HepG2 (cell line): ENCODE measurements around the gene PXK. TPM values are rescaled to one million over a fixed set of nuclear protein-coding genes. Genes with fewer than 3 reads are reported as not detected.
A peak's percentile ranks its signal among the peaks of the same experiment; 100 is the strongest.

ENCODE experiments used
- CERS6 ChIP-seq: sonication (generic); formaldehyde crosslinking; IDR thresholded peaks from 2 replicates; pipeline ENCODE4 v1.5.0; 2020; ENCODE audit warnings: missing genetic modification reagents
- EP300 ChIP-seq, 3 experiments: sonication (generic) in 1 of 3; formaldehyde crosslinking in 1 of 3; IDR thresholded peaks; 2 replicates each; pipeline versions ENCODE4 v1.5.1 to v1.6.1; 2011 to 2020; ENCODE audit warnings: low read depth in 2 of 3, low read length in 2 of 3, borderline replicate concordance in 1 of 3, improper control_type of control experiment in 1 of 3, mild to moderate bottlenecking in 1 of 3, missing genetic modification reagents in 1 of 3, moderate library complexity in 1 of 3
- HBP1 ChIP-seq: IDR thresholded peaks from 2 replicates; pipeline ENCODE4 v1.6.1; 2016; ENCODE audit warnings: low read depth, control low read depth
- KLF9 ChIP-seq: IDR thresholded peaks from 2 replicates; pipeline ENCODE4 v1.6.1; 2016; ENCODE audit warnings: low read depth
- MZF1 ChIP-seq: sonication (generic); formaldehyde crosslinking; IDR thresholded peaks from 2 replicates; pipeline ENCODE4 v1.8.1; 2023; ENCODE audit warnings: mild to moderate bottlenecking, missing genetic modification reagents, borderline replicate concordance
- ONECUT2 ChIP-seq: sonication (generic); formaldehyde crosslinking; IDR thresholded peaks from 2 replicates; pipeline ENCODE4 v1.4.0; 2020; ENCODE audit warnings: missing genetic modification reagents
- PRDM15 ChIP-seq: sonication (generic); formaldehyde crosslinking; IDR thresholded peaks from 2 replicates; pipeline ENCODE4 v1.4.0; 2020; ENCODE audit warnings: missing genetic modification reagents
- RAD21 ChIP-seq: fragments of 450-650 bp; formaldehyde crosslinking; IDR thresholded peaks from 2 replicates; pipeline ENCODE4 v1.5.0; 2020; ENCODE audit warnings: mild to moderate bottlenecking
- SMARCE1 ChIP-seq: fragments of 450-650 bp; IDR thresholded peaks from 2 replicates; pipeline ENCODE4 v1.6.1; 2017; ENCODE audit warnings: borderline replicate concordance
- TOPORS ChIP-seq: sonication (generic); formaldehyde crosslinking; IDR thresholded peaks from 2 replicates; pipeline ENCODE4 v1.8.0; 2023; ENCODE audit warnings: mild to moderate bottlenecking, missing genetic modification reagents
- WIZ ChIP-seq: sonication (generic); formaldehyde crosslinking; IDR thresholded peaks from 2 replicates; pipeline ENCODE4 v1.5.1; 2020; ENCODE audit warnings: mild to moderate bottlenecking, missing genetic modification reagents
- ZBTB21 ChIP-seq: sonication (generic); formaldehyde crosslinking; IDR thresholded peaks from 2 replicates; pipeline ENCODE4 v1.4.0; 2020; ENCODE audit warnings: missing genetic modification reagents
- ZBTB4 ChIP-seq: sonication (generic); formaldehyde crosslinking; IDR thresholded peaks from 2 replicates; pipeline ENCODE4 v1.4.0; 2020; ENCODE audit warnings: missing genetic modification reagents, mild to moderate bottlenecking, borderline replicate concordance
- ZC3H4 ChIP-seq: sonication (generic); formaldehyde crosslinking; IDR thresholded peaks from 2 replicates; pipeline ENCODE4 v1.4.0; 2020; ENCODE audit warnings: missing genetic modification reagents, borderline replicate concordance
- ZFP37 ChIP-seq: sonication (generic); formaldehyde crosslinking; IDR thresholded peaks from 2 replicates; pipeline ENCODE4 v1.4.0; 2020; ENCODE audit warnings: missing genetic modification reagents, borderline replicate concordance
- ZNF256 ChIP-seq: sonication (generic); formaldehyde crosslinking; conservative IDR thresholded peaks from 2 replicates; pipeline ENCODE4 v1.4.0; 2020; ENCODE audit warnings: missing genetic modification reagents
- ZNF326 ChIP-seq: sonication (generic); formaldehyde crosslinking; IDR thresholded peaks from 2 replicates; pipeline ENCODE4 v1.4.0; 2020; ENCODE audit warnings: missing genetic modification reagents, borderline replicate concordance
- ZNF703 ChIP-seq: sonication (generic); formaldehyde crosslinking; IDR thresholded peaks from 2 replicates; pipeline ENCODE4 v1.5.1; 2020; ENCODE audit warnings: missing genetic modification reagents, mild to moderate bottlenecking, moderate library complexity, borderline replicate concordance
- ZNF776 ChIP-seq: sonication (generic); formaldehyde crosslinking; IDR thresholded peaks from 2 replicates; pipeline ENCODE4 v1.4.0; 2020; ENCODE audit warnings: mild to moderate bottlenecking, missing genetic modification reagents
- polyA plus RNA-seq, 8 experiments: library from polyadenylated mRNA; depleted of rRNA in 3 of 8; stranded (reverse) in 7 of 8; unstranded in 1 of 8; fragments of >200 nt; fragmentation: Illumina TruSeq in 4 of 8; extraction: Trizol in 4 of 8; gene quantifications; 2 replicates each; pipeline versions ENCODE4 v1.2.1 to v1.2.3, GENCODE V29; 2011 to 2016; ENCODE audit warnings: low read depth in 4 of 8, missing spikeins in 1 of 8, mixed read lengths in 1 of 8; ENCODE audit not compliant: insufficient read depth in 1 of 8
- total RNA-seq, 5 experiments: library from RNA; depleted of rRNA; stranded (reverse); fragments of >200 nt; fragmentation: Illumina TruSeq; extraction: Trizol; gene quantifications; 2 replicates each; pipeline ENCODE4 v1.2.3, GENCODE V29; 2016; ENCODE audit warnings: low read depth in 1 of 5

PXK gene
- total and polyA plus RNA-seq, 2 of the 13 experiments (the other 11 are each of a cell fraction or from before 2014, with no cell fraction given): 6.4 to 18.6 TPM

GRCh38 chr3:58433400-58434167 lies 100.9 kb downstream of the PXK start, which contains the start of gene PDHB (continued):
- TF ChIP-seq ZBTB4 (CRISPR knock-in tag): peak; percentile 84
- TF ChIP-seq ONECUT2 (CRISPR knock-in tag): peak; percentile 68; the same call in 1 of the 2 replicates
- TF ChIP-seq ZNF256 (CRISPR knock-in tag): peak; percentile 87; the same call in 1 of the 2 replicates
- TF ChIP-seq ZNF776 (CRISPR knock-in tag): peak; percentile 81
- no peak for TF ChIP-seq ZNF703 (CRISPR knock-in tag)
- peak; percentile 56; the same call in 1 of the 2 replicates for TF ChIP-seq ZFP37
- TF ChIP-seq TOPORS: peak; percentile 98
- peak; percentile 70; the same call in 1 of the 2 replicates for TF ChIP-seq CERS6
- TF ChIP-seq RAD21 (CRISPR knock-in tag): peak; percentile 40
- TF ChIP-seq ZNF326 (CRISPR knock-in tag): no peak
- peak; percentile 88 for TF ChIP-seq HBP1 (CRISPR knock-in tag)
- no peak for TF ChIP-seq PRDM15 (CRISPR knock-in tag)
- peak; percentile 72; the same call in 1 of the 2 replicates for TF ChIP-seq WIZ
- TF ChIP-seq ZC3H4: no peak
- TF ChIP-seq SMARCE1: no peak
- TF ChIP-seq KLF9 (CRISPR knock-in tag): 0 out of 2 replicates have a peak, but pooled peaks have one; percentile 78
- TF ChIP-seq MZF1 (CRISPR knock-in tag): no peak
- TF ChIP-seq ZBTB21: 0 out of 2 replicates have a peak, but pooled peaks have one; percentile 1
- TF ChIP-seq EP300 (IDR thresholded peaks at IDR 0.05; ENCODE audit: low read depth in 2 of 2, low read length in 2 of 2): peak in 1 of 2 experiments; percentile 73; a peak in 2 of 4 replicates
- TF ChIP-seq EP300 (CRISPR knock-in tag; IDR thresholded peaks at IDR 0.05; ENCODE audit: borderline replicate concordance): peak; percentile 70
